B cell (primary cell): ENCODE results near the gene NMB. TPM values are rescaled to one million over a fixed set of nuclear protein-coding genes. Genes with fewer than 3 reads are reported as not detected.

Experiments used
- ATAC-seq: fragments of 200-7000 bp; cut with Tn5 transposase; one replicate; pipeline ENCODE4 v1.10.0; 2021; ENCODE audit warnings: low read depth, mild to moderate bottlenecking, moderate number of reproducible peaks, moderate library complexity
- CTCF ChIA-PET: fragments of 350-600 bp; sonication (Branson Sonifier 250); formaldehyde crosslinking; loops from one replicate; lab custom pipeline; 2021; ENCODE audit warnings: antibody characterized with exemption, inconsistent platforms; lab: Charles Lee
- POLR2A ChIA-PET: fragments of 350-600 bp; sonication (Branson Sonifier 250); formaldehyde crosslinking; loops from one replicate; lab custom pipeline; 2021; ENCODE audit warnings: antibody characterized with exemption; lab: Charles Lee
- DNase-seq: peaks from one replicate; pipeline ENCODE4 v3.0.0; 2013
- H2AFZ ChIP-seq: 2 replicates; pipeline ENCODE4 v1.6.1; 2012; ENCODE audit warnings: mild to moderate bottlenecking, low read depth, low read length; ENCODE audit not compliant: insufficient read depth, poor library complexity, severe bottlenecking
- H3K27ac ChIP-seq, 2 donors: 1 replicate in 1 of 2; 2 replicates in 1 of 2; pipeline ENCODE4 v1.5.1; 2012 to 2013; ENCODE audit warnings: low read length in 2 of 2, mild to moderate bottlenecking in 2 of 2, moderate library complexity in 1 of 2
- H3K27me3 ChIP-seq, 4 experiments: fragments of 200-600 bp in 1 of 4; sonication (generic) in 1 of 4; replicated peaks in 1 of 4; 1 replicate in 2 of 4; 2 replicates in 2 of 4; pipeline versions ENCODE4 v1.6.1 to v1.7.0; 2013 to 2016; ENCODE audit warnings: low read length in 3 of 4, mild to moderate bottlenecking in 2 of 4, mixed read lengths in 1 of 4, moderate library complexity in 1 of 4; ENCODE audit not compliant: insufficient read depth in 4 of 4, control insufficient read depth in 3 of 4; ENCODE audit errors: control extremely low read depth in 1 of 4
- H3K36me3 ChIP-seq, 2 experiments: replicated peaks in 1 of 2; 1 replicate in 1 of 2; 2 replicates in 1 of 2; pipeline versions ENCODE4 v1.6.1 to v1.7.1; 2013; ENCODE audit warnings: low read length in 1 of 2; ENCODE audit not compliant: insufficient read depth in 2 of 2, control insufficient read depth in 1 of 2; ENCODE audit errors: control extremely low read depth in 1 of 2, extremely low read depth in 1 of 2
- H3K4me1 ChIP-seq, 2 donors: fragments of 200-600 bp in 1 of 2; sonication (generic) in 1 of 2; 1 replicate in 1 of 2; 2 replicates in 1 of 2; pipeline versions ENCODE4 v1.5.1 to v1.6.1; 2013 to 2017; ENCODE audit warnings: low read length in 2 of 2; ENCODE audit not compliant: control insufficient read depth in 2 of 2, insufficient read depth in 2 of 2
- H3K4me2 ChIP-seq: replicated peaks from 2 replicates; pipeline ENCODE3; 2012; ENCODE audit warnings: mild to moderate bottlenecking, low read depth, low read length; ENCODE audit not compliant: poor library complexity, severe bottlenecking
- H3K4me3 ChIP-seq, 5 experiments: fragments of 200-600 bp in 1 of 5; sonication (generic) in 1 of 5; 1 replicate in 3 of 5; 2 replicates in 2 of 5; pipeline versions ENCODE4 v1.5.1 to v1.7.0; 2011 to 2016; ENCODE audit warnings: low read length in 4 of 5, mild to moderate bottlenecking in 4 of 5, low read depth in 2 of 5, control low read depth in 1 of 5, moderate library complexity in 1 of 5; ENCODE audit not compliant: insufficient read depth in 1 of 5; ENCODE audit errors: control extremely low read depth in 1 of 5, extremely low read depth in 1 of 5
- H3K79me2 ChIP-seq: fragments of 200-600 bp; sonication (generic); one replicate; pipeline ENCODE4 v1.6.0; 2016; ENCODE audit warnings: low read length; ENCODE audit not compliant: control insufficient read depth, insufficient read depth
- H3K9ac ChIP-seq: fragments of 200-600 bp; sonication (generic); 2 replicates; pipeline ENCODE4 v1.6.1; 2017; ENCODE audit warnings: mild to moderate bottlenecking, low read length, moderate library complexity
- H3K9me3 ChIP-seq, 3 donors: one replicate each; pipeline versions ENCODE4 v1.6.1 to v1.7.1; 2013; ENCODE audit warnings: low read length in 2 of 3; ENCODE audit not compliant: control insufficient read depth in 2 of 3, insufficient read depth in 1 of 3; ENCODE audit errors: control extremely low read depth in 1 of 3
- H4K20me1 ChIP-seq: 2 replicates; pipeline ENCODE4 v1.6.0; 2012; ENCODE audit warnings: mild to moderate bottlenecking, low read length; ENCODE audit not compliant: insufficient read depth, control insufficient read depth, poor library complexity, severe bottlenecking
- H3K27ac Mint-ChIP-seq: one replicate; pipeline ENCODE4 v1.8.0; 2021; ENCODE audit warnings: mixed read lengths
- H3K27me3 Mint-ChIP-seq: one replicate; pipeline ENCODE4 v1.8.0; 2021; ENCODE audit warnings: mixed read lengths
- H3K4me1 Mint-ChIP-seq: one replicate; pipeline ENCODE4 v1.8.0; 2021; ENCODE audit warnings: mixed read lengths
- H3K4me3 Mint-ChIP-seq: one replicate; pipeline ENCODE4 v1.8.0; 2021; ENCODE audit warnings: mixed read lengths
- H3K9me3 Mint-ChIP-seq: one replicate; pipeline ENCODE4 v1.8.0; 2022; ENCODE audit warnings: mixed read lengths; ENCODE audit not compliant: insufficient read depth
- CTCF ChIP-seq: fragments of 200-600 bp; IDR thresholded peaks from one replicate; pipeline ENCODE4 v1.8.0; 2022; ENCODE audit warnings: antibody characterized with exemption, mild to moderate bottlenecking
- EZH2 ChIP-seq: IDR thresholded peaks from 2 replicates; pipeline ENCODE4 v1.6.1; 2012; ENCODE audit warnings: borderline replicate concordance, low read depth, mild to moderate bottlenecking, moderate library complexity, low read length; ENCODE audit not compliant: insufficient read depth, poor library complexity, severe bottlenecking
- WGBS: methylation state at CpG from one replicate; pipeline ENCODE4 v1.1.5; 2013; ENCODE audit warnings: missing lambda C conversion rate; ENCODE audit not compliant: insufficient coverage; 5-methylcytosine and 5-hydroxymethylcytosine counted together
- intact Hi-C: fragments of 100-400 bp; cut with micrococcal nuclease; formaldehyde crosslinking; loops from one replicate; pipeline ENCODE4 v1.10.0; 2022
- polyA plus RNA-seq: library from polyadenylated mRNA; depleted of rRNA; stranded (reverse); fragments of >200 nt; gene quantifications from 2 replicates; pipeline ENCODE4 v1.2.3, GENCODE V29; 2012
- total RNA-seq, 2 donors: library from RNA; stranded (reverse); fragments of 120-200 nt in 1 of 2; gene quantifications; 1 replicate in 1 of 2; 2 replicates in 1 of 2; pipeline versions ENCODE4 v1.2.3 to v1.2.4, GENCODE V29; 2013 to 2022

NMB gene
- total and polyA plus RNA-seq, 2 donors (not counting 1 experiment from before 2014, with no cell fraction given): 2.3 to 3.0 TPM

GRCh38 chr15:84653584-84653909 lies 4.5 kb downstream of the NMB start:
- TF ChIP-seq EZH2 (no peak), CTCF (no peak)
- intact Hi-C loops: no loop called here
- Histone ChIP-seq H3K4me1 (peaks cover 16 to 28% of the 10 kb centered on the region in 2 donors), H3K4me2 (peak overlapping the region; percentile 84), H2AFZ (peak overlapping the region; percentile 94), H3K4me3 (peak overlapping the region; percentile 75 to 93 (median 85)), H3K27ac (peak overlapping the region; percentile 61 to 88), H3K27me3 (no peaks in the 10 kb centered on the region), H4K20me1 (peaks cover 5% of the 10 kb centered on the region), H3K9ac (peak overlapping the region; percentile 91), H3K9me3 (no peaks in the 10 kb centered on the region), H3K36me3 (peaks cover 0 to 28% of the 10 kb centered on the region in 2 experiments), H3K79me2 (peaks cover 20% of the 10 kb centered on the region)
- Mint-ChIP-seq H3K4me3 (peak overlapping the region; percentile 97), H3K9me3 (no peaks in the 10 kb centered on the region), H3K27me3 (no peaks in the 10 kb centered on the region), H3K27ac (peak overlapping the region; percentile 98), H3K4me1 (peaks cover 27% of the 10 kb centered on the region)
- ChIA-PET CTCF (interaction anchor here (0.7 to 4.1 kb wide), 16 partner anchors 10 to 390 kb away, joined by 3 to 21 read pairs (median 4); partner anchors contain the start of genes SEC11A and ZSCAN2), POLR2A (interaction anchor here (0.8 to 1.6 kb wide), 4 partner anchors 22 to 94 kb away, joined by 3 to 8 read pairs (median 4); partner anchors contain the start of gene SEC11A)
- no peak for DNase-seq
- 27% methylated on average over 7 of the region's 7 CpGs for WGBS
- no peak for ATAC-seq

- POLR2A ChIA-PET: interaction anchor here (1.0 kb wide), 1 partner anchor 24 kb away, joined by 3 read pairs; no protein-coding TSS in a partner anchor
- Histone ChIP-seq H2AFZ (no peak overlapping the region), H3K9me3 (no peaks in the 10 kb centered on the region), H3K4me2 (no peak overlapping the region), H3K27me3 (no peaks in the 10 kb centered on the region), H3K4me1 (peaks cover 7 to 14% of the 10 kb centered on the region in 2 donors), H3K4me3 (no peak overlapping the region), H3K36me3 (peaks cover 2 to 58% of the 10 kb centered on the region in 2 experiments), H4K20me1 (peaks cover 5% of the 10 kb centered on the region), H3K27ac (no peak overlapping the region), H3K79me2 (peaks cover 20% of the 10 kb centered on the region), H3K9ac (no peak overlapping the region)
- no peak for TF ChIP-seq CTCF
- no peak for TF ChIP-seq EZH2
- no peak for ATAC-seq
- CTCF ChIA-PET: interaction anchor here (1.1 to 1.2 kb wide), 2 partner anchors 69 to 79 kb away, joined by 3 read pairs; no protein-coding TSS in a partner anchor
- Mint-ChIP-seq H3K27me3 (no peaks in the 10 kb centered on the region), H3K4me3 (no peak overlapping the region), H3K9me3 (no peaks in the 10 kb centered on the region), H3K27ac (no peak overlapping the region), H3K4me1 (peaks cover 16% of the 10 kb centered on the region)
- DNase-seq: no peak
- WGBS: 100% methylated on average over 1 of the region's 2 CpGs
- intact Hi-C loops: no loop called here
These were observed 8.3 kb downstream of the NMB start for GRCh38 chr15:84649706-84650105.
